Right lobe of liver (tissue), 4 donors: ENCODE data around the gene HLA-DRB5.

Source experiments
- CTCF ChIP-seq, 4 donors: fragments of 200-600 bp in 3 of 4; fragments of 450-650 bp in 1 of 4; IDR thresholded peaks; one replicate each; pipeline versions ENCODE4 v1.5.1 to v1.8.0; 2016 to 2022; ENCODE audit warnings: antibody characterized with exemption in 4 of 4, mild to moderate bottlenecking in 2 of 4
- POLR2A ChIP-seq: fragments of 450-650 bp; IDR thresholded peaks from one replicate; pipeline ENCODE4 v1.6.1; 2017; ENCODE audit warnings: antibody characterized with exemption, mild to moderate bottlenecking
- donor health status: DM: no; HTN: no; CAD: no.
- donor health status: DM: no; HTN: no; CAD: no.
- donor health status: DM: no; HTN: yes; CAD: no.

- TF ChIP-seq CTCF (IDR thresholded peaks at IDR 0.05) (no peak), POLR2A (no peak)
Observed at GRCh38 chr6:32472781-32473375, 57.2 kb downstream of the HLA-DRB5 start.
